Cardiac muscle cell (in vitro differentiated cells and primary cell): Measurements from ENCODE around the gene TMC7. TPM values are rescaled to one million over a fixed set of nuclear protein-coding genes. Genes with fewer than 3 reads are reported as not detected.

Source experiments
- DNase-seq, 2 donors: peaks; one replicate each; pipeline versions ENCODE4 v3.0.0 to v3.0.0-alpha.2; 2010 to 2017; ENCODE audit warnings: low read depth in 1 of 2, low spot score in 1 of 2
- H3K27ac ChIP-seq: fragments of 200-600 bp; sonication (generic); 2 replicates; pipeline ENCODE4 v1.5.1; 2016
- H3K27me3 ChIP-seq: fragments of 200-600 bp; sonication (generic); 2 replicates; pipeline ENCODE4 v1.6.0; 2016; ENCODE audit warnings: control low read depth
- H3K36me3 ChIP-seq: fragments of 200-600 bp; sonication (generic); 2 replicates; pipeline ENCODE4 v1.5.1; 2016; ENCODE audit warnings: control low read depth
- H3K4me1 ChIP-seq: fragments of 200-600 bp; sonication (generic); 2 replicates; pipeline ENCODE4 v1.8.1; 2017; ENCODE audit warnings: low read depth, mild to moderate bottlenecking, mixed run types
- H3K4me3 ChIP-seq: fragments of 200-600 bp; sonication (generic); 2 replicates; pipeline ENCODE4 v1.5.1; 2016; ENCODE audit warnings: mild to moderate bottlenecking
- H3K9me3 ChIP-seq: fragments of 200-600 bp; sonication (generic); 2 replicates; pipeline ENCODE4 v1.5.1; 2017; ENCODE audit warnings: low read depth, mild to moderate bottlenecking, control low read depth
- CTCF ChIP-seq: IDR thresholded peaks from 2 replicates; pipeline ENCODE4 v1.5.1; 2012; ENCODE audit warnings: low read depth, mild to moderate bottlenecking, low read length
- polyA plus RNA-seq: library from polyadenylated mRNA; unstranded; fragments of >200 nt; fragmentation: Nextera tagmentation; extraction: Ambion mirVana; gene quantifications from 2 replicates; pipeline ENCODE4 v1.2.1, GENCODE V29; 2016
- total RNA-seq: library from RNA; depleted of rRNA; stranded (reverse); fragments of >200 nt; gene quantifications from 2 replicates; pipeline ENCODE4 v1.2.3, GENCODE V29; 2016

Gene TMC7
- total and polyA plus RNA-seq, 2 experiments from 2014 or later = 1.5 to 4.6 TPM

- no peak for TF ChIP-seq CTCF
- Histone ChIP-seq H3K36me3 (no peaks in the 10 kb centered on the region), H3K27me3 (no peaks in the 10 kb centered on the region), H3K27ac (no peak overlapping the region), H3K4me1 (peaks cover 6% of the 10 kb centered on the region), H3K4me3 (no peak overlapping the region), H3K9me3 (no peaks in the 10 kb centered on the region)
- DNase-seq = no peak
These were observed 104.7 kb downstream of the TMC7 start for GRCh38 chr16:19088341-19088916.

DNA sequence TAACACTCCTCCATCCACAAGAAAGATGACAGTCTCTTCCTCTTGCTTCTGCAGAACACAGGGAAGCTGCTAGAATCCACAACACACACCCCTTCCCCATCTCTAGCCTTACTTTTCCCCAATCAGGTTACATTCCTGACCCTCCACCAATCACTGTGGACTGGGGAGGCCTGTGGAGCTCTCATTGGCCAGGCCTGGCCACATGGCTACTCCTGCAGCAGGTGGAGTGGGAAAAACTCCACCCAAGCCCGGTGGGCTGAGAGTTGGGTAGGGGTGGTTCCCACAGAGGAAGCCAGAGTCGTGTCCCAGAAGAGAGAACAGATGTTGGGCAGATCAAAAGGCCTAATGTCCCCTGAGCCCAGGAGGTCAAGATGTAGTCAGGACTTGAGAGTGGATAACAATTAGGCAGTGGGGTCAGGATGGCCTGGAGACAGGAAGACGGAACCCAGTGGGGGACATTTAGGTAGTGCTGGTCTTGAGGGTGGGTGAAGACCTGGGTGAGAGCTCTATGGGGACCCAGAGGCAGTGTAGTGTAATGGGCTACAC, 105.7 kb downstream of the TMC7 start:
- no peaks in the 10 kb centered on the region for H3K36me3 ChIP-seq
- H3K4me3 ChIP-seq = no peak overlapping the region
- no peak overlapping the region for H3K27ac ChIP-seq
- H3K9me3 ChIP-seq = no peaks in the 10 kb centered on the region
- H3K27me3 ChIP-seq = no peaks in the 10 kb centered on the region
- TF ChIP-seq CTCF = no peak
- H3K4me1 ChIP-seq = peaks cover 6% of the 10 kb centered on the region
- no peak for DNase-seq

GRCh38 chr16:19090916-19091315, 107.2 kb downstream of the TMC7 start:
- DNase-seq = no peak
- Histone ChIP-seq H3K9me3 (no peaks in the 10 kb centered on the region), H3K4me3 (no peak overlapping the region), H3K27me3 (no peaks in the 10 kb centered on the region), H3K36me3 (no peaks in the 10 kb centered on the region), H3K27ac (no peak overlapping the region), H3K4me1 (peaks cover 1% of the 10 kb centered on the region)
- TF ChIP-seq CTCF = no peak

- TF ChIP-seq CTCF = no peak
- no peaks in the 10 kb centered on the region for H3K27me3 ChIP-seq
- H3K4me1 ChIP-seq = no peaks in the 10 kb centered on the region
- H3K36me3 ChIP-seq = no peaks in the 10 kb centered on the region
- H3K4me3 ChIP-seq = no peak overlapping the region
- H3K9me3 ChIP-seq = no peaks in the 10 kb centered on the region
- DNase-seq = no peak
- no peak overlapping the region for H3K27ac ChIP-seq
These were observed 109.1 kb downstream of the TMC7 start for GRCh38 chr16:19092653-19093410.

- DNase-seq = no peak
- no peaks in the 10 kb centered on the region for H3K9me3 ChIP-seq
These were observed 110.2 kb downstream of the TMC7 start for GRCh38 chr16:19093631-19094541.

More at GRCh38 chr16:19093631-19094541, 110.2 kb downstream of the TMC7 start:
- Histone ChIP-seq H3K36me3 (no peaks in the 10 kb centered on the region), H3K27me3 (no peaks in the 10 kb centered on the region), H3K4me1 (no peaks in the 10 kb centered on the region), H3K4me3 (no peak overlapping the region), H3K27ac (no peak overlapping the region)
- no peak for TF ChIP-seq CTCF
